ENCODE data around the gene ALDH1B1. TPM values are rescaled to one million over a fixed set of nuclear protein-coding genes. Genes with fewer than 3 reads are reported as not detected.

ALDH1B1 gene
- total RNA-seq, 4 donors from 2014 or later, result 1.6 to 23.7 (median 7.7) TPM

- no peaks in the 10 kb centered on the region for H3K27me3 ChIP-seq
- no peak overlapping the region for H3K4me3 ChIP-seq
- H3K4me1 ChIP-seq, result peaks cover 0 to 3% (median 0%) of the 10 kb centered on the region in 3 donors
- intact Hi-C loops (cut with DNase I), result no loop called here
- TF ChIP-seq, protein P1, sequence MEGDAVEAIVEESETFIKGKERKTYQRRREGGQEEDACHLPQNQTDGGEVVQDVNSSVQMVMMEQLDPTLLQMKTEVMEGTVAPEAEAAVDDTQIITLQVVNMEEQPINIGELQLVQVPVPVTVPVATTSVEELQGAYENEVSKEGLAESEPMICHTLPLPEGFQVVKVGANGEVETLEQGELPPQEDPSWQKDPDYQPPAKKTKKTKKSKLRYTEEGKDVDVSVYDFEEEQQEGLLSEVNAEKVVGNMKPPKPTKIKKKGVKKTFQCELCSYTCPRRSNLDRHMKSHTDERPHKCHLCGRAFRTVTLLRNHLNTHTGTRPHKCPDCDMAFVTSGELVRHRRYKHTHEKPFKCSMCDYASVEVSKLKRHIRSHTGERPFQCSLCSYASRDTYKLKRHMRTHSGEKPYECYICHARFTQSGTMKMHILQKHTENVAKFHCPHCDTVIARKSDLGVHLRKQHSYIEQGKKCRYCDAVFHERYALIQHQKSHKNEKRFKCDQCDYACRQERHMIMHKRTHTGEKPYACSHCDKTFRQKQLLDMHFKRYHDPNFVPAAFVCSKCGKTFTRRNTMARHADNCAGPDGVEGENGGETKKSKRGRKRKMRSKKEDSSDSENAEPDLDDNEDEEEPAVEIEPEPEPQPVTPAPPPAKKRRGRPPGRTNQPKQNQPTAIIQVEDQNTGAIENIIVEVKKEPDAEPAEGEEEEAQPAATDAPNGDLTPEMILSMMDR (IDR thresholded peaks at IDR 0.05), result no peak
- TF ChIP-seq POLR2A (IDR thresholded peaks at IDR 0.05), result no peak
- no peak for DNase-seq
- no peaks in the 10 kb centered on the region for H3K36me3 ChIP-seq
- 69 to 71% methylated on average over 6 to 7 of the region's 8 CpGs for WGBS, 2 donors
- peak overlapping the region in 2 of 4 donors; percentile 47 to 50 for H3K27ac ChIP-seq
- H3K9me3 ChIP-seq, result peaks cover 0 to 10% (median 0%) of the 10 kb centered on the region in 3 donors
Observed at GRCh38 chr9:38382141-38382540, 10.4 kb upstream of the ALDH1B1 start.

DNA sequence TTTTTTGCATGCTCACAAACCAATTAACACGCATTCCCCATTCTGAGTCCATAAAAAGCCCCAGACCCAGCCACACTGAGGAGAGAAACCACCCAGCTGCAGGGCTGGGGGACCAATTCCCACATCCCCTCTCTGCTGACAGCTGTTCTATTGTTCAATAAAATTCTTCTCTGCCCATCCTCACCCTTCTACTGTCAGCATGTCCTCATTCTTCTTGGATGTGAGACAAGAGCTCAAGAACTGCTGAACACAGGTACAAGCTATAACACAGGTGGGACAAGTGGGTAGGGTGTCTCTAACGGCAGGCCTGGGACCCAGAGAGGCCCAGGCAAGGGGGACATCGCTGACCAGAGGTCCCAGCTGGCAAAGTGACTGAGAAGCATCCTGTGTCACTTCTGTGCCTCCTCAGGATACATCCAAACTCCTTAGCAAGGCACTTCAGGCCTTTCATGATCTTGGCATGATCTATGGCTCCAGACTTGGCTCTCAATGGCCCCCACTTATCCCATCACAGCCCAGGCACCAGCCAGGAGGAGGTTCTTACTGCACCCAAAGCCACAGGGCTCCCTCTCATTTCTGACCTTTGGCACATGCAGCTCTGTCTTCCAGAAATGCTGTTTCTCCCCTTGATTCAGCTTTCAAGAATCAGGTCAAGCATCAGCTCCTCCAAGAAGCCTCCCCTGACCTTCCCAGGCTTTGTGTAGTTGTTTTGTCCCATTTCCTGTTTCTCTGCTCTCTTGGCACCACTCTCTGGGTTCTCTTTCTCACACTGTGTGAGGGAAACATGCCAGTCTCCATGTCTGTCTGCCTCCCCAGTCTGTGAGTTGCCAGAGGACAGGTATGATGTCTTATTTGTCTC is 7.3 kb upstream of the ALDH1B1 start:
- Histone ChIP-seq H3K27ac (peak overlapping the region in 3 of 4 donors; percentile 13 to 86 (median 54)), H3K9me3 (peaks cover 0 to 10% (median 0%) of the 10 kb centered on the region in 3 donors), H3K4me1 (peaks cover 6 to 23% (median 6%) of the 10 kb centered on the region in 3 donors), H3K27me3 (no peaks in the 10 kb centered on the region), H3K36me3 (no peaks in the 10 kb centered on the region), H3K4me3 (no peak overlapping the region)
- no peak for TF ChIP-seq POLR2A (IDR thresholded peaks at IDR 0.05)
- TF ChIP-seq, protein P1 (IDR thresholded peaks at IDR 0.05), result no peak
- DNase-seq, result no peak
- intact Hi-C loops (cut with DNase I), result no loop called here
- WGBS, 2 donors, result 45 to 86% methylated on average over 1 to 3 of the region's 3 CpGs

DNA sequence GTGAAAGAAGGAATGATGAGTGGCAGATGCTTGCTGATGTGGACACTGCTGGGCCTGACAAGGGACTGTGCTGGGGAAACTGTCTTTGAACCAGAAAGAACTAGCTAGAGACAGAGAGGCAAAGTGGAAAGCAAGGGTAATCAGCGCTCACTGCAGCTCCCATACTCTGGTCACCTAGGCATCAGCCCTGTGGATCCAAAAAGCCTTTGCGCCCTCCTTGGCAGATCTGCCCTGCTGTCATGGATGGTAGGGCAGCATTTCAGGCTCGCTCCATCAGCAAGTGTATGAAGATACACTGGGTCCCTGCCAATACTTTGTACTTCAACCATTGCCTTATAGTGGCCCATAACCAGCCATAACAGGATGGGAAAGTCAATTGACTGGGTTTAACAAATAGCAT is 6.6 kb upstream of the ALDH1B1 start:
- WGBS, 2 donors, result 87 to 100% methylated on average over 3 of the region's 3 CpGs

GRCh38 chr9:38386319-38386895 is 6.1 kb upstream of the ALDH1B1 start:
- WGBS, 2 donors, result 80 to 86% methylated on average over 3 to 4 of the region's 4 CpGs
- Histone ChIP-seq H3K27ac (peak overlapping the region in 2 of 4 donors; percentile 54 to 86), H3K36me3 (no peaks in the 10 kb centered on the region), H3K9me3 (peaks cover 0 to 10% (median 0%) of the 10 kb centered on the region in 3 donors), H3K4me1 (peaks cover 6 to 31% (median 6%) of the 10 kb centered on the region in 3 donors), H3K27me3 (no peaks in the 10 kb centered on the region), H3K4me3 (no peak overlapping the region)
- no peak for DNase-seq
- intact Hi-C loops (cut with DNase I), result no loop called here
- TF ChIP-seq, protein P1 (IDR thresholded peaks at IDR 0.05), result no peak
- TF ChIP-seq POLR2A (IDR thresholded peaks at IDR 0.05), result no peak

More for the DNA sequence above, 6.6 kb upstream of the ALDH1B1 start:
- intact Hi-C loops (cut with DNase I), result no loop called here
- H3K9me3 ChIP-seq, result peaks cover 0 to 10% (median 0%) of the 10 kb centered on the region in 3 donors
- no peaks in the 10 kb centered on the region for H3K27me3 ChIP-seq
- no peak for DNase-seq
- peak overlapping the region in 3 of 4 donors; percentile 13 to 86 (median 54) for H3K27ac ChIP-seq
- TF ChIP-seq POLR2A (IDR thresholded peaks at IDR 0.05), result no peak
- TF ChIP-seq, protein P1 (IDR thresholded peaks at IDR 0.05), result no peak
- H3K4me3 ChIP-seq, result no peak overlapping the region
- peaks cover 6 to 29% (median 6%) of the 10 kb centered on the region in 3 donors for H3K4me1 ChIP-seq
- no peaks in the 10 kb centered on the region for H3K36me3 ChIP-seq

DNA sequence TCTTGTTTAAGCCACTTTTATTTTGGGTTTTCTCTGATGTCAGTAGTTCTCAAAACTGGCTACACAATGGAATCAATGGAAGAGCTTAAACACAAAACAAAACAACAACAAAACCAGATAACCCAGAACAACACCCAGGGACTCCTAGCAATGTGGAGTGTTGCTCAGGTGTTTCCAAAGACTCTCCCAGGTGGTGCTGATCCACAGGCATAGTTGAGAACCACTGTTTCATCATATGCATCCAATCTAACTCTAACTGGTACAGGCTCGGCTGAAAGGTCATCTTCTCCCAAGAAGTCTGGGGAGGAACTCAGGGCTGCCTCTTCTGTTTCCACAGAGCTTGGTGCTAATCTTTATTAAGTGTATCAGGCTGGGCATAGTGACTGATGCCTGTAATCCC is 5.4 kb upstream of the ALDH1B1 start:
- 57 to 100% methylated on average over 1 of the region's 1 CpG for WGBS, 2 donors
- intact Hi-C loops (cut with DNase I), result no loop called here
- no peaks in the 10 kb centered on the region for H3K27me3 ChIP-seq
- peaks cover 0 to 10% (median 0%) of the 10 kb centered on the region in 3 donors for H3K9me3 ChIP-seq
- no peak for DNase-seq
- no peak for TF ChIP-seq POLR2A (IDR thresholded peaks at IDR 0.05)
- no peaks in the 10 kb centered on the region for H3K36me3 ChIP-seq
- peaks cover 6 to 38% (median 8%) of the 10 kb centered on the region in 3 donors for H3K4me1 ChIP-seq
- peak overlapping the region in 2 of 4 donors; percentile 84 to 86 for H3K27ac ChIP-seq
- H3K4me3 ChIP-seq, result no peak overlapping the region
